SKM-1 treated with dmso at 0.1 percent for 144 hours (cell line): Measurements from ENCODE around the gene RBBP8NL.
A peak's percentile ranks its signal among the peaks of the same experiment; 100 is the strongest.

ENCODE experiments used
- DNase-seq: peaks from one replicate; lab custom pipeline; 2025; ENCODE audit not compliant: unreplicated experiment; lab: John Stamatoyannopoulos, UW

RBBP8NL gene, protein sequence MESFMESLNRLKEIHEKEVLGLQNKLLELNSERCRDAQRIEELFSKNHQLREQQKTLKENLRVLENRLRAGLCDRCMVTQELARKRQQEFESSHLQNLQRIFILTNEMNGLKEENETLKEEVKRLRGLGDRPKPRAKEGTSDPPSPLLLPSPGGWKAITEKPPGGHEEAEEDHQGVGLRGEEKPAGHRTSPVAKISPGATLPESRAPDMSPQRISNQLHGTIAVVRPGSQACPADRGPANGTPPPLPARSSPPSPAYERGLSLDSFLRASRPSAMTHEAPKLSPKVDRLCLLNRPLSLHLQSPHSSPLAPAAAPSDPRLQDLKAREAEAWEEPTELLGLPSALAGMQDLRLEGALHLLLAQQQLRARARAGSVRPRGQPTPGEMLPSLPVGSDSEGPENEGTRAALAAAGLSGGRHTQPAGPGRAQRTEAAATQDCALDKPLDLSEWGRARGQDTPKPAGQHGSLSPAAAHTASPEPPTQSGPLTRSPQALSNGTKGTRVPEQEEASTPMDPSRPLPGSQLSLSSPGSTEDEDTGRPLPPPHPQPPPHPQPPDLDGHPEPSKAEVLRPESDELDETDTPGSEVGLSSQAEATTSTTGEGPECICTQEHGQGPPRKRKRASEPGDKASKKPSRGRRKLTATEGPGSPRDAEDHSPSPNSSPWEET

DNA sequence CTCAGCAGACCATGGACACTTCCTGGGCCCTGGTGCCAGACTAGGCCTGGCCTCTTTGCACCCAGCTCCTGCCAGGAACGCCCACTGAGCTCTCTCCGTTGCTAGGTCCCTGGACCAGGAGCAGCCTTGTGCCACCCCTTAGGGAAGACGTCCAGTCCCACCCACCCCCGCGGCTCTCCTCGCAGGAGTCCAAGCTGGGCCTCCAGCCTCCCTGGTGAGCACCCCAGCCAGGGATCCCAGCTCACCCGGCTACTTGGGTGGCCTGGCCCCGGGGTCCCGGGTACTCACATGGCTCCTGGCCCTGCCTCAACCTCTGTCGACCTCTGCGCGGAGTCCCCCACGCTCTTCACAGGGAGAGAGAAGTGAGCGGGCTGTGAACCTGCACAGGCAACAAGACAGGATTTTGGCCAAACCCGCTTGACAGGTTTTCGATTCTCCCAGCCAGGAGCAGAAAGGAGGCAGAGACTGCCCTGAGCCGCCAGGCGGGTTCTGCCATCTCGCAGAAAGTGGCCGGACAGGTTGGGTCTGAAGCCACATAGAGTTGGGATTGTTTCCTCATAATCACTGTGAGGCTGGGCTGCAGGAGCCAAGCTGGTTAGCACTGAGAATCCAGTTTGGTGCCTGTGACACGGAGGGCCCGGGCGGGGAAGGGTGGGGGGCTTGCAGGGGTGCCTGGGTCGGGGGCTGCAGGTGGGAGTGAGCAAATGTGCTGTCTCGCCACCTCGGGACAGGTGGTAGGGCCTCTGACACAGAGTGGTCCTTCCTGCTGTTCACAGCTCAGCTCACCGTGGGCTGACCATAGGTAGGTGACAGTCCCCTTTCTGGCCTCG lies at the start of gene RBBP8NL:
RBBP8NL (minus strand) TSS at position 368 of the 830 bp plus-strand sequence. CDS start 7,892 bp downstream, outside the sequence.
- DNase-seq: no peak

DNA sequence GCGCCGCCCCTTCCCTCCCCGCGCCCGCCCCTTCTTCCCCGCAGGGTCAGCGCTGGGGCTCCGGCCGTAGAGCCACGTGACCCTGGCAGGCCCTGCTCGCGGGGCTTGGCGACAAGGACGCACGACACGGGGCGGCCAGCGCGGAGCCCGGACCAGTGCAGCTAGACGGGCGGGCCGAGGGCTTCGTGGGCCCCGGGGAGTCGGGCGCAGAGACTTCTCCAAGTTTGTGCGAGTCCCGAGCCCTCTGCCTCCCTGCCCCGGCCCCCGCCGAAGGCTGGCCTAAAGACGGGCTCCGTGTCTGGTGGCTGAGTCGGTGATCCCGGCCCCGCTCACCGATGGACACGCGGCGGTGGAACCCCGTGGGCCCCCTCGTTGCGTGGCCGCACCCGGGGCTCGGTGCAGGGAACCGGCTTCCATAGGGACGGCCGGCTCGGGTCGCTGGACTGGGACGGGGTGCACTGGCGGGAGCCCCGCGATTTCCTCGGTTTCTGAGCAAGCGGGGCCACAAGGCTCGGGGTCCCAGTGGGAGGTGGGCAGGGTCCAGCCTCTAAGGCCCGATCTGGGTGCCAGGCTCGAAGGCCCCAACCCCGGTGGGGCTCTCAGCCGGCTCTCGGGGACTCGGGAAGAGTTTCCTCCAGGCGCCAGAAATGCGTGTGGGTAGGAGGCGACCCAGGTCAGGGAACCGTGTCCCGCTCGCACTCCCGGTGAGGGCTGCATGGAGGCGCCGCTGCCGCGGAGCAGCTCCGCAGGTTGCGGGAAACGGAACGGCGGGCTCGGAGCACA lies 48.9 kb upstream of the RBBP8NL start:
- peak; percentile 57 for DNase-seq

DNA sequence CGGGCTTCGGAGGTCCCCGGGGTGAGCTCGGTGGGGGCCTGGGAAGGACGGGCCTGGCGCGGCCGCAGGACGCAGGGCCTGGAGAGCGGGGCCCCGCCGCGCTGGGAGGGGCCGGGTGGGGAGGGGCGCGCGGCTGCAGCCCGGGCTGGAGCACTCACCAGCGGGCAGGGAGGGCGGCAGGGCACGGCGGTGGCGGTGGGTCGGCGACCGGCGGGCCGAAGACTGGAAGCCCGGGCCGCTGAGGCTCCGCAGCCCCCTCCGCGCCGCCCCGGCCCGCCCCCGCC lies 48.4 kb upstream of the RBBP8NL start, which contains the start of gene GATA5:
GATA5 (minus strand) TSS at position 224 of the 284 bp plus-strand sequence. CDS start 474 bp downstream, outside the sequence.
- DNase-seq: no peak

DNA sequence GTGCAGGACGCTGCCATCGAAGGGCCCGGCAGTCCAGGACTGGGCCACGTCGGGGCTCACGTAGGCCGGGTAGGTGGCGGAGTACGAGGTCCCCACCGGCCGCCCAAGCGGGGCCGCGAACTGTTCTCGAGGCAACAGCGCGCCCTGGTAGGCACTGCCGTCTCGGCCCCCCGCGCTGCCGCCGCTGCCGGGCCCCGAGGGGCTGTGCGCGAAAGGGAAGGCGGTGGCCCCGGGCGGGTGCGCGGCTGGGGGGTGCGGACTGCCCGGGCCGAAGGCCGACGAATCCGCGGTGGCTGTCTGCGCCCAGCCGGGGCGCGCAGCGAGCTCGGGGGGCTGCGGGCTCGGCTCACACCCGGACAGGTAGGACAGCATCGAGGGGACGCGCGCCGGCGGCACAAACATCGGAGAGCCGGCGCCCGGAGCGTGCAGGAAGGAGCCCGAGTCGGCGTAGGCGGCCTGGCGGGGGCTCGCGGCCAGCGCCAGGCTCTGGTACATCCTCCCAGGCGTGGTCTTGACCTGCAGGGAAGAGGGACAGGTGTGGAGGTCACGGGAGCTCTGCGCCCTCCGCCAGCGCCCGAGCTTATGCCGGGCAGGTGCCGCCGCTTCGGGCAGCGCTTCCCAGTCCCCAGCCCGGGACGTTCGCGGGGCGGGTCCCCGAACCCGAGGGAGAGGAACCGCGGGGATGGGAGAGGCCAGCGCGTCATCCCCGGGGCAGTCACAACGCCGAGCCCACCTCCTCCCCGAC lies 47.9 kb upstream of the RBBP8NL start:
- DNase-seq: no peak

DNA sequence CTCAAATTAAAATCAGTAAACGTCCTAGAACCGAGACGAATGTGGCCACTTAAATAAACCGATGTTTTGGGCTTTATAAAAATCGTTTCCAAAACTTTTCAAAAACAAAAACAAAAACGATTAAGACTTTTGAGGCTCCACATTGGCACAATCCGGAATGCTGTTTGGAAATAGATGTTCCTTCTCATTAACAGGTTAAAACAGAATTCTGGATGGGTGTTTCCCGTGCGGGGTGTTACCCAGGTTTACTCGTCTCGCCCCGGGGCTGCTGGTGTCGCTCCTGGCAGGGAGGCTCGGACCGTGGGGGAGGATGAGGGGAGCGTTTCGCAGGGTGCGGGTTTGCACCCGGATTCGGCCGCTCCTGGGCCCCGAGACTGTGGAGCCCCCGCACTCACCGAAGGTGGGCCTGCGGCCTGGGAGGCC lies 47.3 kb upstream of the RBBP8NL start:
- no peak for DNase-seq

DNA sequence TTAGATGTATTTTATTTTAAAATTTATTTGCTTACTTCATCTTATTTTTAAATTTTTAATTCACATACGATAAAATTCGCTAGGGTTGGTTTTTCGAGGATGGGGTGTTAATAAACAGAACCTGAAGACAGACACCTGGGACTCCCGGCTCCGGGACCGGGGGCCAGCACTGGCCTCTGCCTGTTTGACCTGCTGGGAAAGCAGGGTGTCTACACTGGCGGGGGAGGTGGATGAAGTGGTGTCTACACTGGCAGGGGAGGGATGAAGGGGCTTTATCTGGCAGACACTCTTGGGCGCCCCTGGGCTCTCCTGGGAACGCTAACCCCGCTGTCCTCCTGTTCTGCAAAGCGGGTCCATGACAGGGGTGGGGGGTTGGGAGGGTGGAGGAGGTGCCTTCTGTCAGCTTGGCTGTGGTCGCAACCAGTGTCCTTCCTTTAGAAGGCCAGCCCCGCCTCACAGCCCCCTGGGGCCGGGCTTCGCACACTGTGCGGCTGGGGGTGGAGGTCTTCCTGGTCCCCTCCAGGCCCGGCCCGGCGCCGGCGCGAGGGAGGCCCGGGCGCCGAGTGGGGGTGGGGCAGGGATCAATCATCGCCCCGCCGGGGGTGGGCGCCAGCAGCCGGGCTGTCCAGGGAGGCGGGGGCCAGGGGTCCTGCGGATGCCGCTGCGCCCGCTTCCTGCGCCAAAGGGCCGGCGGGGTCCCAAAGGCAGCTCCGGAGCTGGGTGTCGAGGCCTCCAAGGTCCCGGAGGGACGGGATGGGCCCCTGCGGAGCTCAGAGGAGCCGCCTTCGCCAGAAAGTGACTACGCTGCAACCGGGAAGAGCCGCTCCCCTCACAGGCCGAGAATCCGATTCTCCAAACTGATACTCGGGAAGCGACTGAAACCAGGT lies 46.6 kb upstream of the RBBP8NL start:
- no peak for DNase-seq

DNA sequence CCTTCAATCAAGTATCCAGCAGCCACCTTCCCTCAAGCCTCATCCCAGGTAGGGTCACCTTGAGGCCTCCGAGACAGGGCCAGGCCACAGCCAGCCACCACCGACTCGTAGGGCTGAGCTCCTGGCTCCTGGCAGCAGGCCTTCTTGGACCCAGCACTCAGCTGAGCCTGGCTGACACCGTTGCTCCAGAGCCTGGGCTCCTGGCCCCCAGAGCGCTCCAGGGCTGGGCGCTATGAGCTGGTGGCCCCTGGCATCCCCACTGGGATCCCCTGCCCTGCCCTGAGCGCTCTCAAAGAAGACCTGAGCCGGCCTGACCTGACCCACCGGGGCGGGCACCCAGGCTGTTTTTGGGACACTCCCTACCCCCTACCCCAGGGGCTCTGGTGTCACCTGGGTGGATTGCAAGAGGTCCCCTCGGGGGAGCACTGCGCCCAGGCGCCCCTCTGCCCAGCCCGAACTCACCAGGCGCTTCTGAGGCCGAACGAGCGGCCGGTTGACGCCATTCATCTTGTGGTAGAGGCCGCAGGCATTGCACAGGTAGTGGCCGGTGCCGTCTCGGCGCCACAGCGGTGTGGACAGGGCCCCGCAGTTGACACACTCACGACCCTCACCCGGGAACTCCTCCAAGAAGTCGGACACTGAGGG lies 45.7 kb upstream of the RBBP8NL start:
- DNase-seq: no peak

DNA sequence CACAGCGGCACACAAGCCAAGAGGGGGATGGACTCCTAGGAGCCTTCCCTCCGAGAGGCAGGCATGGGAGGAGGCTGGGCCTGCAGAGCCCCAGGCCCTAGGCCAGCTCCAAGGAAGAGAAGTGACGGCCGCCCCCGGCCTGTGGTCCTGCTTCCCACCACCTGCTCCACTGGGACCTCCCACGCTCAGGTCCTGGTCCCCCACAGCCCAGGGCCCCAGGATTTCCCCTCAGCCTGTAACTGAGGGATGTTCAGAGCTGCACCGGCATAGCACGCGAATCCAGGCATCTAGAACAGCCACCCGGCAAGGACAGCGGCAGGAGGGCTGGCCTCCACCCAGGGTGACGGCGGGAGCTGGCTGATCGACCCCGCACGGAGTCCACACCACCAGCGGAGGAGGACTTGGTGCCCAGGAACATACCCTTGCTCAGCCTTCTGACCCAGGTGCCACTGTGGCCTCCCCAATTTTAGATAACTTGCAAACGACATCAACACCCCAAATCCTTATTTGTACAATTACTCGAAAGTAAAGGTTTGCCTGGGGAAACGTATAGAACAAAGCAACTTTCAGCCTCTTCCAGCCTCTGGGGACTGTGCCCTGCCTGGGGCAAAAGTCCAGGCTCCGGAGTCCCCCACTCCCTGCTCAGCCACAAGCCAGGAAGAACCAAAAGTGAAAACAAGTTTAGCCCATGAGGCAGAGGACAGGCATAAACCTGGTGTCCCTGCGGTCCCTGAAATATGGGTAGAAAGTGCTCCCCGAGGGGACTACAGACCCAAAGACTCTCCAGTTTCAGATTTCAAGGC lies 45.0 kb upstream of the RBBP8NL start:
- DNase-seq: no peak

DNA sequence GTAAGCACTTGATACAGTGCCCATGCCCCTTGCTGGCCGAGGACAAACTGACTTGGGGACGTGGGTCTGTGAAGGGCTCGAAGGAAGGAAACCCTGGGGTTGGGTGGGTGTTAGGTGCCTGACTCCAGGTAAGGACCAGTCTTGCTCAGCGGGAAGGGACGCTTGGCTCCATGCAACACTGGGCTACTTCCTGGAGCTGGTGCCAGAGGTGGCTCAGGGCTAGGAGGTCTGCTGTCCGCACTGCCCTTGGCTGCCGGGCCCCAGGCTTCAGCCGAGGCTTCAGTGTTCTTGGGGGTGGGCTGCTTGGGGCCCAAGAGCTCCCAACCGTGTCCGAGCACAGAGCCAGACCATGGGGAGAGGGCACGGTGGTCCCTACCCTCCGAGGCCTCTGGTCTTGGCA lies 43.1 kb upstream of the RBBP8NL start:
- no peak for DNase-seq

DNA sequence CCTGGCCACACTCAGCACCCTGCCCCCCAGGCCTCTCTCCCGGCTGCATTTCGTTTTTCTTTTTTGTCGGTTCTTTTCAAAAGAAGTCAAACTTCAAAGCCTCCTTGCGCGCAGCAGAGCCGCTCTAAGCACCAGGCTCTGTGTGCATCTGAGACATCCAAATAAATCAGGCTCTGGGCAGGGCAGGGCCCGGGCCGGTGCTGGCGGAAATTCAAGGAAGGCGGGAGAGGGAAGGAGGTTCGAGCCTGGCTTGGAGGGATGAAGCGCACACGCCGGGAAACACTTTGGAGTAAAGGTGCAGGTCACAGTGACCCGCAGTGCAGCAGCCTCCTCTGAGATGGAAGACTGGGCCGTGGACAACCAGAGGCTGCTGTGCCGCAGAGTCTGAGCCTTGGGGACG lies 42.7 kb upstream of the RBBP8NL start:
- DNase-seq: no peak

DNA sequence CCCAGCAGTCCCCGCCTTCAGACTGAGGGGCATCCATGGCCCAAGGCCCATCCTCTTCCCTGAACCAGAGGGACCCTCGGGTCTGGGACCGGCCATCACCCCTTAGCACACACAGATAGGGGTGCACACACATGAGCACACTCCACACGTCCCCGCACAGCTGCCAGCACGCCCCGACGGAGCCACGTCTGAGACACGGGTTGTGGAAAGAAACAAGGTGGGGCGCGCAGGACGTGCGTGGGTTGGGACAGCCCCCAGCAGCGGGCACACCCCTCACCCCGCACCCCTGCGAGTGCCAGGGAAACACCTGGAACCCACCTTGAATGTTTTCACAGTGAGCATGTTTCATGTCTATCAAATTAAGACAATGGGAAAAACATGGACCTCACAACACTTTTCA lies 42.0 kb upstream of the RBBP8NL start:
- DNase-seq: no peak

DNA sequence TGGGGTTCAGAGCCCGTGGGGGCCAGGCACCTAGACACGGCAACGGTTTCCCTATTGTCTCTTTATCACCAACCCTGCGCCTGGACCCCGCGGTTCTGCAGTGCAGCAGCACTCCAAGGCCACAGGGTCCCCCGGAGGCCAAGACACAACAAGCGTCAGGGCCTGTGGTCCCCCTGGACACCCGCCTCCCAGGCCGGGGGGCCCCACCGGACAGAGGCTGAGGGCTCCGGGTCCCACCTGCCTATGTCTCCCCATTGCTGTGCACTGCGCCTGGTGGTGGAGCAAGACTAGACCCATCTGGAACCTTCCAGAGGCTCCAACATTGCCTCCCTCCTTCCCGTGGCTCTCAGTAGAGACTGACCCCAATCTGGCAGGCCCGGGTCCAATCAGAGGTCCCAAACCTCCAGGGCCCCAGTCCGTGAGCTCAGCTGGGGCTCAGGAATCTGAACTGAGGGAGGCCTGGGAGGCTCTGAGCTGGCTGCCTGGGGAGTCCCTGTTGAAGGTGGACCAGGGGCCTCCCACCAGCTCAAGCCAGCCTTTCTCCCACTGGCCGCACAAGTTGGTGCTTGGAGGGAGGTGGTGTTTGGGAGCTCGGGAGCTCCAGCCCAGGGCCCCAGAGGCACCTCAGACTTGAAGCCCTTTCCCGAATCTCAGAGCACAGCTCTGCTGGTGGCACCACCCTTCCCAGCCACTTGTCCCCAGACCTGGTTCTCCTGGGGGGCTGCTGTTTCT lies 39.6 kb upstream of the RBBP8NL start:
- no peak for DNase-seq

DNA sequence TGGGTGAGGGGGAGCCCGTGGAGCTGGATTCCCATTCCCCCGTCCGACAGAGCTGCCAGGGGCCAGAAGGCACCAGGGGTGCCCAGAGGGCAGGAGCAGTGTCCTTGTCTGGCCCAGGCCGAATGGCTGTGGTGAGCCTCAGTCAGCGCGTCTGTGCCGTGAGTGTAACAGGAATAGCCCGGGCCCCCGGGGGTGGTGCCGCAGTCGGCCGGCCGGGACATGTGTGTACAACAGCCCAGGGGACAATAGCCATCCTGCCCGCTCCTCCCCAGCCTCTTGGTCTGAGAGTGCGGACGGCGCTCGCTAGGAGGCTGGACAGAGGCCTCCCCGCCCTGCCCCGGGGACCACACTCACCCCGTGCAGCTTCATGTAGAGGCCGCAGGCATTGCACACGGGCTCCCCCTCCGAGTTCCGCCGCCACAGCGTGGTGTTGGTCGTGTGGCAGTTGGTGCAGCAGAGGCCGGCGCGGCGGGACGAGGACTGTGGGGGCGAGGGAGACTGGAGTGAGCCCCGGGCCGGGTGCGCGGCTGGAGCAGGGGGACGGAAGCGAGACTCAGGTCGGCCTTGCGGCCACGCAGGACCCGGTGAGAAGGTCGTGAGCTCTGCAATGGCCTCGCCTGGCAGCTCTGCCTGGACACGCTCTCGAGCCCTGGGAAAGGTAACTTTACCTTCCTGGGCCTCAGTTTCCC lies 38.9 kb upstream of the RBBP8NL start:
- no peak for DNase-seq

DNA sequence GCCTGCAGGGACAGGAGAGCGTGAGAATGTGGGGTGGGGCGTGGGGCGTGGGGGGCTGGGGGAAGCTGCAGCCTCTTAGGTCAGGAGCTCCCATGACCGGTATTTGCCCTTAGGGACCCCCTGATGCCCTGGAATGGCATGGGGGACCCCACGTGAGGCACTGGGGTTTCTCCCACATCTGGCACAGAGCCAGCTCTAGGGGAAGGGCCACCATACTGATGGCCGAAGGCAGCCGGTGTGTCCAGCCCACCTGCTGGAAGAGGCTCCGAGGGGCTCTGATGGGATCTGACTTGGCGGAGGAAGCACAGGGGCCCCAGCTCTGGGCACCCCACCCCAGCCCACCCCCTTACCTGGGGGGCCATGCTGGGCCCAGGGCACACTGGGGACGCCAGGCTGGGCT lies 37.7 kb upstream of the RBBP8NL start:
- no peak for DNase-seq

DNA sequence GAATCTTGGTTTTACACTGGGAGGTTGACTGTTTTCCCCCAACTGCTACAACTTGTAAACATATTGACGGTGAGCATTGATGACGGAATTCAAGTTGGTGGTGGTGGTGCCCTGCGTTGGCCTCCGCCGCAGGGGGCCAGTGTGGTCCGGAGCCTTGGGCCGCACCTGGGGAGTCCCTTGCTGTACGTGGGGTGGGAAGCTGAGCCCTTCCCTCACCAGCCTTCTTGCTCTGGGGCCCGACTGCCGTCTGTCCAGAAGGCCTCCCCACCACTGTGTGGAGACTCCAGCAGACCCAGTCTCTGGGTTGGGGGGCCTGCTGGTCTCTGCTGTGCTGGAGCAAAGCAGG lies 37.1 kb upstream of the RBBP8NL start:
- no peak for DNase-seq

DNA sequence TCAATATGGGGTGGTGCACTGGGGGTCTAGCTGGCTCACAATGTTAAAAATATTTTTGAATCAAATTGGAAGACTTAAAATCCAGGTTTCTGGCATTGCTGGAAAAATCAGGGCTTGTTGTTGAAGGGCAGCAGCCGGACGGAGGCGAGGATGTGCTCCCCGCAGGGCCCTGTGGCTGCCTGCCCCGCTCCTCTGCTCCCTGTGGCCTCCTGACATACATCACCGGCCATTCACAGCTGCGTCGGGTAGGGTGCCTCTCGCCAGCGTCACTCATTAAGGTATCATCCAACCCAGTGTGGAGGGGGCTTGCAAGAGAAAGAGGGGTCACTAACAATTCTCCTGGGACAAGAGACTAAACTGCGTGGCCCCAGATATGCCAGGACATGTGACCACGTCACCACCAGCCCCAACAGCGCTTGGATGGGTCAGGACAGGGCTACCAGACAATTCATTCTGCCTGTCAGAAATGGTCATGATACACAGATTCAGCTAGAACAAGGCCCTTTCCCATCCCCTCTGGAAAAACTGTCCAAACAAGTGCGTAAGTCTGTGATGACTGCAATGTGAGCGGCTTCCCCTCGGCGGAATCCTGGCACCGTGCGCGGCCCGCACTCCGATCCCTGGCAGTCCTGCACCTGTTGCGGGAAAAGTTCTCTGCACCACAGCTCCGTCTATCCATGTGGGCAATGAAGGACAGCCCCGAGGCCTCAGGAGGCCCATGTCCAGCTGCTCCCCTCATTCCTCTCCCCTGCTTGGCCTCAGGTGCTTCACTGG lies 36.5 kb upstream of the RBBP8NL start:
- DNase-seq: no peak
